ENCODE results near the gene MN1.

The MN1 gene

GRCh38 chr22:27780161-27780575 lies 21.4 kb downstream of the MN1 start:
- no peak for DNase-seq

DNA sequence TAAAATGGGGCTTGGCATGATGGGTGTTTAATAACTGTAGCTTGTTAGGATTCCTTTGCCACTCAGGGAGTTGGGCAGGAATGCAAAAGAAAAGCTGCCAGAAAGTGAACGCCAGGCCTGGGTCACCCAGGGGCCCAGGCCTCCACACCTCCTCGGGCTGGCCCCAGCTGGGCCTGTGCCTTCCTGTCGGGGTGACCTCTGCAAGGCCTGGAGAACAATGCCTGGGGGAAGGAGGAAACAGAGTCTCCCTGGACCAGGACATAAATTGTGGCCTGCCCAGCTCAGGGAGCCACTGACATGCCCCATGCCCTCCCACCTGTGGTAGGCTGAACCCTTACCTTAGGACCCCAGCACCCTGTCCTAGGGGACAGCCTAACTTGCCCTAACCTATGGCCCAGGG lies 21.9 kb downstream of the MN1 start:
- DNase-seq = no peak

DNA sequence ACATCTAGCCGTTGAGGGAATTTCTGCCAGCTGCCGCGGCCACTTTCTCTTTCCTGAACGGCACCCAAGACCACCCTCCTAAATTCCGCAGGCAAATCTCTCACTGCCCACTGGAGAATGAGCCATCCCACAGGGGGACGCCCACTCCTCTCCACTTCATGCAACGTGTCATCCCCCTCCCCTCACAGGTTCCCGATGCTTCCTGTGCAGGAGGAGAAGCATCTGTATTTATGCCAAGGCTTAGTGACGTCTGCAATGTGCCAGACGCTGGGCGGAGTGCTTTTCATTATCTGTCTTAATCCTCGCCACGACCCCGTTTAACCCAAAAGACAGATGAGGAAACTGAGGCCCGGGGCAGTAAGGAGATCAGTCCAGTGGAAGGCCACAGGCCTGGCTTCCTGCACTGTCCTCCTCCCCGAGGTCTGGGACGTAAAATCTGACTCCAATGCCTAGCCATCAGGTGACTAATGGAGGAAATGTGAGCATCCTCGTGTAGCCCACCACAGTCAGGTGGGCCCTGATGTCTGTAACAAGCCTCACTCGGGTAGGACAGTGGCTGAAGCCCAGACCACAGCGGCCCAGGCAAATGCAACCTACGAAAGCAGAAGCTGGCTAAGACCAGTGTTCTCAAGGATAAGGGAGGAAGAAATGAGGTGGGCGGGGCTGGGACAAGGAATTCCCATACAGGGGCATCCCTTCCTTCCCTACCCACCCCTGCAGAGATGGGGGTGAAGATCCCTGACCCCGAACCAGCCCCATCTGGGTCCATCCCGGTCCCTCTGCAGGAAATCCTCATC lies 23.1 kb downstream of the MN1 start:
- DNase-seq = no peak

DNA sequence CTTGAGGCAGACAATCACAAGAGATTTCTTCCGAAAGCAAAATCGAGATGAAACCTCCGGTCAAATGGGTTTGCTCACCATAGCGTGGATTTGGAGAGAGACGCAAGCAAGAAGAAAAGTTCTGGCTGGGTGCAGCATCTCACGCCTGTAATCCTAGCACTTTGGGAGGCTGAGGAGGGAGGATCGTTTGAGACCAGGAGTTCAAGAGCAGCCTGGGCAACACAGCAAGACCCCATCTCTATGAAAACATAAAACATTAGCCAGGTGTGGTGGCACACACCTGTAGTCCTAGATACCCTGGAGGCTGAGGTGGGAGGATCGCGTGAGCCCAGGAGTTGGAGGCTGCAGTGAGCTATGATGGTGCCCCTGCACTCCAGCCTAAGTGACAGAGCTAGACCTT lies 24.4 kb downstream of the MN1 start:
- no peak for DNase-seq

- no peak for DNase-seq
Measured at GRCh38 chr22:27776650-27776958, 25.0 kb downstream of the MN1 start.

- no peak for DNase-seq
Measured at GRCh38 chr22:27775758-27776649, 25.6 kb downstream of the MN1 start.

- DNase-seq = no peak
Measured at GRCh38 chr22:27775087-27775698, 26.4 kb downstream of the MN1 start.

DNA sequence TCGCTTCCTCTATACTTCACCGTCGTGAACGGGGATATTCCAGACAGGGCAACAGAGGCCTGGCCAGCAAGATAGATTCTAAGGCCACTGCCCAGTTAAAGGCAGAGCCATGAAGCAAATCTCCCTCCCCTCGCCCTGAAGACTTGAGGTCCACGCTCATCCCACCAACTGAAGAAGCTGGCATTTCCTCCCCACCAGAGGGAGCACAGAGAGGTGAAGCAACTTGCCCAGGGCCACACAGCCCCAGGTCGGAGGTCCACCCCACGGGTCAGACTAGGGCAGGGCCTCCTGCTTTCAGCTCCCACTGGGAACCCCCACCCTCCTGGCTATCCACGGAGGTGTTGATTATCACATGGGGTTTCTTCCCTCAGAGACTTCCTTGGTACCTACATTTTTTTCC lies 27.4 kb downstream of the MN1 start:
- DNase-seq = no peak

GRCh38 chr22:27772984-27773498 lies 28.5 kb downstream of the MN1 start:
- no peak for DNase-seq

DNA sequence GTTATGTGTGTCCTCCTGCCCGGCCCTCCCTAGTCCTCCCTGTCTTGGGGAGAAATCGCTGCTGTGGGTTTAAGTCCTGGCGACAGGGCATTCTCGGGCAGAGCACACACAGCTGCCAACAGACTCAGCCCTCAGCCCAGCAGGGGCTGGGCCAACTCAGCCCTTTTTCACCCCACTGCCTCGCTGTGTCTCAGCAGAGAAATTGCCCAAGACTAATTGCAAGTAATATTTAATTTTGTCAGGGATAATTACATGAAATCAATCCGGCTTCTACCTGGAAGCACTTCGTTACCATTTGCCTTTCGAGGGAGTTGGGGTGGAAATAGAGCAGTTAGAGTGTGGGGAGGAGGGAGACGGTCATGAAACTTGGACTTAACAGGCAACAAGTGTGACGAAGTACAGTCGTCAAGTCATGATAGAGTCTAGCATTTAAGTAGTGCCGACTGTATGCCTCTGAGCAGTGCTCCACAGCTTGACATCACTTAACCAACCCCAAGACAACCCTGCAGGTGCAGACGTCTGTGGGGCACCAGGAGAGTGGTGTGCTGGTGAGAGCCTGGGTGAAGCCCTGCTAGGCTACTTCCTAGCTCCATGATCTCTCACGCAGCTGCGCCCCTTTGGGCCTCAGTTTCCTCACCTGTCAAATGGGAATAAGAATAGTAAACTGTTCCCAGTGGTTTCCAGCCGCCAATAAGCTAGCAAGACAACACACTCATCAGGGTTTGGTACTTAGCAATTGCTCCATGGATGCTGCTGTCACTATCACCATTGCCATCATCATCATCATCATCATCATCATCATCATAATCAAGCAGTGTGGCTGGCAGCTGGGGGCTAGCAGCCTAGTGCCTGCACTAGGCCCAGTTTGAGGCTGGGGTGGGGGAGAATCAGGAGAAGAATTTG lies 29.2 kb downstream of the MN1 start:
- DNase-seq = no peak

DNA sequence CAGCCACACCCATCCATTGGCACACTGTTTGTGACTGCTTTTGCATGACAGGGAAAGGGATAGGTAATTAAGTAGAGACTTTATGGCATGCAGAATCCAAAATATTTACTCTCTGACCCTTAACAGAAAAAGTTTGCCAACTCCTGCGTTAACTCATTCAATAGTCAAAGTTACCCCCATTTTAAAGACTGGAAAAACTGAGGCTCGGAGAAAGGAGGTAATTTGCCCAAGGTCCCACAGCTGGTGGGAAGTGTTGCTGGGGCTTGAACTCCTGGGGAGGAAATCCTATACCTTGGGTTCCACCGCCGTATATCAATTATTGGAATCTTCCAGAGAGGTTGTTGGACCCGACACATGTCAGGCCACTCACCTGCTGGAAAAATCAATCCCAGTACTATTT lies 29.9 kb downstream of the MN1 start:
- DNase-seq = no peak

DNA sequence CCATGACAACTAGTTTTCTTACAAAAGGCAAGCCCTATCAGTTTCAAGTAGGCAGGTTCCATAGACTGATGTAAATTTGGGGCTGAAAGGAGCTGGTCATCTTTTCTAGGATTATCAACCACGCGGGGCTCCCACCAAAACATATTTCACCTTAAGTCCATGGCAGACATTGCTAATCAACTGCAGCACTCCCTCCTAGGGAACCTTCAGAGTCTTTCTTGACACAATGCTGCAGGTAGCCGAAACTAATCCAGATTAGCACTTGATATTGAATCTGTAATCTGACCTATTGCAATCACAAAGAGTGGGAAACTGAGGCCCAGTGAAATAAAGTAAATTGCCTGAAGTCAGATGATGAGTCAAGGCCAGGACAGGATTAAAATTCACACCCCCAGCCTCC lies 32.5 kb downstream of the MN1 start:
- no peak for DNase-seq

- DNase-seq = no peak
Measured at GRCh38 chr22:27768027-27768653, 33.4 kb downstream of the MN1 start.

DNA sequence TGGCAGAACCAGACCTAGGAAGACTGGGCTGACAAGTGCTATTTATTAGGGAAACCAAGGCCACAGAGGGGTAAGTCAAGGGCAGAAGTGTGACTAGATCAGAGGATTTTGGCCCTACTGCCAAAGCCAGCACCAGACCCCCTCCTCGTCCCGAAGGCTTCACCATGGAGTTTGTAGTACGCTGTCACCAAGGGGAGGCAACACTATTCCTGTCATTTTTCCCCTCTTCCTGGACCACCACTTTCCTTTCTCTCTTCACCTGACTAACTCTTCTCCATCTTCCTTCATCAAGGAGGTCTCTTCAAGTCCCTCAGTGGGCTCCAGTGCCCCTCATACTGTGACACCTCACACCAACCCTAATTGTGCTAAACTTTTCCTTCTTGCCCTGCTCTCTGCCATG lies 34.9 kb downstream of the MN1 start:
- DNase-seq = no peak

- no peak for DNase-seq
Measured at GRCh38 chr22:27765706-27766291, 35.8 kb downstream of the MN1 start.

GRCh38 chr22:27764722-27765236 lies 36.8 kb downstream of the MN1 start:
- no peak for DNase-seq

- no peak for DNase-seq
Measured at GRCh38 chr22:27761665-27762064, 39.9 kb downstream of the MN1 start.

DNA sequence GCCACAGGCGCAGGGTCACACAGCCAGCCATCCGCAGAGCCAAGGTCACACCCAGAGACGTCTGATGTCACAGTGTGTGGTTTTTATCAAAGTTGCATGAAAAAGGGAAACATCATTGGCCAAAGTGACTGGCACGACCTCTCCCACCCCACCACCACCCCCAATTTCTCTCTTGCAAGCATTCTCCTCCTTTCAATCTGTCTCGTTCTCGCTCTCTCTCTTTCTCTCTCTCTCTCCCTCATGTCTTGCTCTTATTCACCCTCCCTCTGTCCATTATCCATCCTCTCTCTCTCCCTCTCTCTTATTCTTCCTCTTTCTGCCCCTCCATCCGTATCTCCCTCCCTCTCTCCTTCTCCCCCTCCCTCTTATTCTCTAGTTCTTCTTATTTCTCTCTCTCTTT lies 40.6 kb downstream of the MN1 start:
- DNase-seq = no peak

DNA sequence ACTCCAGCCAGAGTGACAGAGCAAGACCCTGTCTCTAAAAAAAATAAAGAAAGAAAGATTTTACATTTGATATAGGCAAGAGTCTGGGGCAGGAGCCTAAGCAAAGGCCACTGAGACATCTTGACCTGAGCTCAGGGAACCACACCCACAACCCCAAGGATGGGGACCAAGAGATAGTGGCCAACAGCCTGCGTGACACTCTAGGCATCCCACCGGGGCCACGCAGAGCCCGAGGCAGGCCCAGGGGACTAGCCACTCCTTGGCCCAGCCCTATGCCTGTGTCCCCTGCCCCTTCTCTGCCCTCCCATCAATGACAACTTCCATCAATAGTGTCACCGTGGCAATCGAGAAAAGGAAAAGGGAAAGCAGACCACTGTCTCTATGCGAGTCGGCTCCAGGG lies 41.1 kb downstream of the MN1 start:
- no peak for DNase-seq

DNA sequence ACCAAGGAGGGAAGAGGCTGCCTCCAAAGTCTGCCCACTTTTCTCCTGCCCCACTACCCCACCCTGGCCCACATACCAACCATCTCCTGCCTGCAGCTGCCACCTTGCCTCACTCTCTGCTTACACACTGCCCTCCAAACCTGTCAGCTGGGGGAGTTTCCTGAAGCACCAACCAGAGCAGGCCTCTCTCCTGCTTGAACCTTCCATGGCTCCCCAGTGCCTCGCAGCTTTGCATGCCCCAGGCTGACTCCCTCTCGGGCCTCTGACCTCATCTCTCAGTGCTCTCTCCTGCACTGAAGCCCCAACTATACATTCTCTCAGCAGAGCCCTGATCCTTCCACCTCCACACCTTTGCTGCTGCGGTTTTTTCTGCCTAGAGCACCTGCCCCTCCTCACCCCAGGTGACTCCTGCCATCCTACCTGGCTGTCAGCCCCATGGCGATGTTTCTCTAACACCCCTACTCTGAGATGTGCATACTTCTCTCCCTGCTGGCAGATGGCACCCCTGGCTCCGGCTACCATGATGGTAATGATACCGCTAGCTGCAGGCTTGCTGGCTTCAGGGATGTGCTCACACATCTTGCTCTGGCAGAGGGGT lies 43.5 kb downstream of the MN1 start:
- no peak for DNase-seq

- no peak for DNase-seq
Measured at GRCh38 chr22:27756212-27756660, 45.3 kb downstream of the MN1 start.

All from DMS79 treated with DMSO at 0.1 percent for 48 hours (cell line).